ENCODE measurements around the gene TTC19. TPM values are rescaled to one million over a fixed set of nuclear protein-coding genes. Genes with fewer than 3 reads are reported as not detected.

Gene TTC19
- total RNA-seq, 1 experiment from 2014 or later: 53.5 TPM

DNA sequence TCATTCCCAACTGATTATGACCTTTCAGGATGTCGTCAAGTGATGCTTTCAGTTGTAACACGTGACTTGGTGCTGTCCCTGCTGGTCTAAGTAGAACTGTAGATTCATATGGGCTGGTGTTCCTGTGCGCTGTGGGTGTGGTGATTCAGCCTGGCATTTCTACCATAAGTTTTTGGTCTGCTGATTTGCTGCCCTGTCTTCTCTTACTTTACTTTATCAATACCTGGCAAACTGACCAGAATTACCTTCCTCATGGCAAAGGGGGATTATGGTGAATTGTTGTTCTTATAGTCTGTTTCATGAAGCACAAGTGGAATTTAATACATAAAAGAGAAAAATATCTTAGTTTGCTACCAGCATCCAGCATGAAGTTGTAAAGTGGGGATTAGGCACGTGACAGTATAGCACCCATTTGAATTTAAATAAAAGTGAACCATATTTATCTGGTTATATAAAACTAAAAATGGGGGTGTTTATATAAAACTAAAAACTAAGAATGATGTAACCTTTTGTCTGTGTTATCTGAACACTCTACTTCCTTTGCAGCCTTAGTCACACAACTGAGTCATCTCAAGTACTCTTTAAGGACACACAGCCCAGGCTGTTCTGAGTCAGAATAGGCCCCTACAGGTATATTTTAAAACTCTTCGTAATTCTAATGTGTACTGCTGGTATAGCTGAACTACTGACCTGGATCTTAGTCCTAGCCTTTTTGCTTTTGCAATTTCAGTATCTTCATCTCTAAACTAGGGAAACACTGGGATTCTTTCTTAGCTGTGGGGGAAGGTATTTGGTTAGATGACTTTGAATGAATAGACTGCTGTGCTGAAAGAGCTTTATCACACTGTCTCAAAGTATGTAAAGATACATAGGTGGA is 28.3 kb downstream of the TTC19 start:
- Histone ChIP-seq H4K20me1 (ENCODE audit: insufficient read depth) (no peaks in the 10 kb centered on the region), H3K27me3 (ENCODE audit: insufficient read depth, low read depth) (no peaks in the 10 kb centered on the region), H2AFZ (no peak overlapping the region), H3K79me2 (ENCODE audit: low read depth) (0 out of 2 replicates have a peak, but pooled peaks cover 3% of the 10 kb centered on the region), H3K9me3 (ENCODE audit: insufficient read depth, low read depth) (no peaks in the 10 kb centered on the region), H3F3A (ENCODE audit: insufficient read depth, low read depth) (peaks cover 75% of the 10 kb centered on the region), H3K36me3 (ENCODE audit: low read depth) (peaks cover 65% of the 10 kb centered on the region), H3K4me1 (replicated peaks; ENCODE audit: insufficient read depth) (peaks cover 25% of the 10 kb centered on the region), H3K9me2 (ENCODE audit: insufficient read depth) (no peaks in the 10 kb centered on the region), H3K27ac (peak overlapping the region; percentile 97), H3K4me2 (peak overlapping the region; percentile 48), H3K4me3 (no peak overlapping the region)
- TF ChIP-seq, protein P1, sequence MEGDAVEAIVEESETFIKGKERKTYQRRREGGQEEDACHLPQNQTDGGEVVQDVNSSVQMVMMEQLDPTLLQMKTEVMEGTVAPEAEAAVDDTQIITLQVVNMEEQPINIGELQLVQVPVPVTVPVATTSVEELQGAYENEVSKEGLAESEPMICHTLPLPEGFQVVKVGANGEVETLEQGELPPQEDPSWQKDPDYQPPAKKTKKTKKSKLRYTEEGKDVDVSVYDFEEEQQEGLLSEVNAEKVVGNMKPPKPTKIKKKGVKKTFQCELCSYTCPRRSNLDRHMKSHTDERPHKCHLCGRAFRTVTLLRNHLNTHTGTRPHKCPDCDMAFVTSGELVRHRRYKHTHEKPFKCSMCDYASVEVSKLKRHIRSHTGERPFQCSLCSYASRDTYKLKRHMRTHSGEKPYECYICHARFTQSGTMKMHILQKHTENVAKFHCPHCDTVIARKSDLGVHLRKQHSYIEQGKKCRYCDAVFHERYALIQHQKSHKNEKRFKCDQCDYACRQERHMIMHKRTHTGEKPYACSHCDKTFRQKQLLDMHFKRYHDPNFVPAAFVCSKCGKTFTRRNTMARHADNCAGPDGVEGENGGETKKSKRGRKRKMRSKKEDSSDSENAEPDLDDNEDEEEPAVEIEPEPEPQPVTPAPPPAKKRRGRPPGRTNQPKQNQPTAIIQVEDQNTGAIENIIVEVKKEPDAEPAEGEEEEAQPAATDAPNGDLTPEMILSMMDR (conservative IDR thresholded peaks at IDR 0.05): no peak
- TF ChIP-seq EZH2 (IDR thresholded peaks at IDR 0.05; ENCODE audit: low read depth): no peak
- DNase-seq: peak; percentile 45 to 88
- no TSS peak for BruUV-seq (replicated peaks)
- ChIA-PET CTCF (interaction anchor here (0.6 kb wide), 1 partner anchor 451 kb away, joined by 6 read pairs; no protein-coding TSS in a partner anchor), POLR2A (ENCODE audit: unreplicated experiment) (interaction anchor here (0.6 kb wide), 3 partner anchors 25 to 328 kb away, joined by 3 to 41 read pairs (median 3); partner anchors contain the start of genes TTC19 and ZSWIM7)
- intact Hi-C loops (cut with micrococcal nuclease; ENCODE audit: unreplicated experiment): no loop called here

DNA sequence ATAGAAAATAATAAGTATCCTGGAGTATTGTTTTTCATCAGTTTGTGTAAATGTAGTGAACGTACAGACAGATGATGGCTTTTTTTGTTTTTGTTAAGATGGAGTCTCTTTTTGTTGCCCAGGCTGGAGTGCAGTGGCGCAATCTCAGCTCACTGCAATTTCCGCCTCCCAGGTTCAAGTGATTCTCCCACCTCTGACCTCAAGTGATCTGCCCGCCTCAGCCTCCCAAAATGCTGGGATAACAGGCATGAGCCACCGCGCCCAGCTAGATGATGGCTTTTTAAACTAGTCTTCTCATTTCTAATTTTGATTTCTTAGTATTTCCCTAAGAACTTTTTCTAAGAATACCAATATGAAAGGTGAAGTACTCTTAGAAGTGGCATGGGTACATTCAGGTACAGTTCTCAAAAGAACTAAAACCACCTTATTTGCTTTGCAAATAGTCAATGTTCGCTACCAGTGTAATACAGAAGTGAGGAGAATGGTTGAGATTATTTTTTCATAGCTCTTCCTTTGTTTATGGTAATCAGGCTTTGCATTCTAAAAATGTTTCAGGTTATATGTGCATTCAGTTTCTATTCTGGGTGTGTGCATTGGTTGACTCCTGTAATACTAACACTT is 34.2 kb downstream of the TTC19 start:
- no peak for TF ChIP-seq EZH2 (IDR thresholded peaks at IDR 0.05; ENCODE audit: low read depth)
- TF ChIP-seq, protein P1 (conservative IDR thresholded peaks at IDR 0.05): no peak
- CTCF ChIA-PET: no interaction called here

DNA sequence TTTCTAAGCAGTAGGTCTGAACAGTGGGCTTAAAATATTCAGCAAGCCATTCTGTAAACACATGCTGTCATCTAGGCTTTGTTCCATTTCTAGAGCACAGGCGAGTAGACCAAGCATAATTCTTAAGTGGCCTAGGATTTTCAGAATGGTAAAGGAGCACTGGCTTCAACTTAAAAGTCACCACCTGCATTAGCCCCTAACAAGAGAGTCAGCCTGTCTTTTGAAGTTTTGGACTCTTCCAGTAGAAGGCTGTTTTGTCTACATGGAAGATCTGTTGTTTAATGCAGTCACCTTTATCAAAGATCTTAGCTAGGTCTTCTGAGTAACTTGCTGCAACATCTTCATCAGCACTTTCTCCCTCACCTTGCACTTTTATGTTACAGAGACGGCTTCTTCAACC is 36.6 kb downstream of the TTC19 start:
- BruUV-seq (replicated peaks): no TSS peak
- H3F3A ChIP-seq (ENCODE audit: insufficient read depth, low read depth): peaks cover 20% of the 10 kb centered on the region; the same call in 1 of the 2 replicates
- H3K9me3 ChIP-seq (ENCODE audit: insufficient read depth, low read depth): no peaks in the 10 kb centered on the region
- intact Hi-C loops (cut with micrococcal nuclease; ENCODE audit: unreplicated experiment): no loop called here
- no peak overlapping the region for H3K27ac ChIP-seq
- TF ChIP-seq, protein P1 (conservative IDR thresholded peaks at IDR 0.05): no peak
- no peak for TF ChIP-seq EZH2 (IDR thresholded peaks at IDR 0.05; ENCODE audit: low read depth)
- ChIA-PET CTCF (interaction anchor here (0.5 kb wide), 1 partner anchor 180 kb away, joined by 7 read pairs; no protein-coding TSS in a partner anchor), POLR2A (ENCODE audit: unreplicated experiment) (no interaction called here)
- H3K4me3 ChIP-seq: no peak overlapping the region
- H4K20me1 ChIP-seq (ENCODE audit: insufficient read depth): no peaks in the 10 kb centered on the region
- no peaks in the 10 kb centered on the region for H3K27me3 ChIP-seq (ENCODE audit: insufficient read depth, low read depth)
- H3K4me1 ChIP-seq (replicated peaks; ENCODE audit: insufficient read depth): no peaks in the 10 kb centered on the region
- H3K79me2 ChIP-seq (ENCODE audit: low read depth): no peaks in the 10 kb centered on the region
- no peak for DNase-seq
- H3K9me2 ChIP-seq (ENCODE audit: insufficient read depth): no peaks in the 10 kb centered on the region
- H2AFZ ChIP-seq: no peak overlapping the region
- H3K36me3 ChIP-seq (ENCODE audit: low read depth): peaks cover 14% of the 10 kb centered on the region
- no peak overlapping the region for H3K4me2 ChIP-seq

More for the DNA sequence above, 34.2 kb downstream of the TTC19 start:
- Histone ChIP-seq H3K9me3 (ENCODE audit: insufficient read depth, low read depth) (no peaks in the 10 kb centered on the region), H2AFZ (no peak overlapping the region), H3K4me3 (no peak overlapping the region), H3K4me1 (replicated peaks; ENCODE audit: insufficient read depth) (peaks cover 5% of the 10 kb centered on the region), H3K36me3 (ENCODE audit: low read depth) (peaks cover 36% of the 10 kb centered on the region), H3K9me2 (ENCODE audit: insufficient read depth) (no peaks in the 10 kb centered on the region), H3K4me2 (no peak overlapping the region), H3K27ac (no peak overlapping the region), H4K20me1 (ENCODE audit: insufficient read depth) (no peaks in the 10 kb centered on the region), H3K27me3 (ENCODE audit: insufficient read depth, low read depth) (no peaks in the 10 kb centered on the region), H3F3A (ENCODE audit: insufficient read depth, low read depth) (peaks cover 36% of the 10 kb centered on the region), H3K79me2 (ENCODE audit: low read depth) (0 out of 2 replicates have a peak, but pooled peaks cover 3% of the 10 kb centered on the region)
- DNase-seq: no peak
- POLR2A ChIA-PET (ENCODE audit: unreplicated experiment): no interaction called here
- intact Hi-C loops (cut with micrococcal nuclease; ENCODE audit: unreplicated experiment): no loop called here
- no TSS peak for BruUV-seq (replicated peaks)
